Measurements from ENCODE around the gene HSD17B8.

Gene HSD17B8

GRCh38 chr6:33171880-33172687, 32.4 kb upstream of the HSD17B8 start:
- no peak for ATAC-seq

GRCh38 chr6:33172688-33173534, 31.5 kb upstream of the HSD17B8 start:
- no peak for ATAC-seq

GRCh38 chr6:33173535-33174180, 30.8 kb upstream of the HSD17B8 start:
- no peak for ATAC-seq

GRCh38 chr6:33174784-33175183, 29.7 kb upstream of the HSD17B8 start:
- ATAC-seq = no peak

GRCh38 chr6:33175436-33176069, 28.9 kb upstream of the HSD17B8 start:
- no peak for ATAC-seq

- ATAC-seq = no peak
Measured at GRCh38 chr6:33176906-33177305, 27.5 kb upstream of the HSD17B8 start.

GRCh38 chr6:33177552-33178446, 26.7 kb upstream of the HSD17B8 start:
- no peak for ATAC-seq

GRCh38 chr6:33178755-33179475, 25.5 kb upstream of the HSD17B8 start:
- no peak for ATAC-seq

GRCh38 chr6:33181141-33181540, 23.3 kb upstream of the HSD17B8 start:
- no peak for ATAC-seq

- peak in 1 of 2 donors; percentile 58 for ATAC-seq
Measured at GRCh38 chr6:33183071-33183683, 21.3 kb upstream of the HSD17B8 start.

GRCh38 chr6:33185190-33185589, 19.3 kb upstream of the HSD17B8 start:
- ATAC-seq = no peak

GRCh38 chr6:33185654-33186187, 18.7 kb upstream of the HSD17B8 start:
- no peak for ATAC-seq

- ATAC-seq = no peak
Measured at GRCh38 chr6:33187809-33188208, 16.6 kb upstream of the HSD17B8 start.

GRCh38 chr6:33189164-33189563, 15.3 kb upstream of the HSD17B8 start:
- no peak for ATAC-seq

- ATAC-seq = no peak
Measured at GRCh38 chr6:33189625-33190448, 14.6 kb upstream of the HSD17B8 start.

GRCh38 chr6:33190504-33191107, 13.8 kb upstream of the HSD17B8 start:
- ATAC-seq = no peak

GRCh38 chr6:33191383-33192104, 12.9 kb upstream of the HSD17B8 start:
- ATAC-seq = no peak

GRCh38 chr6:33192105-33192646, 12.3 kb upstream of the HSD17B8 start, which contains the start of gene COL11A2:
Gene COL11A2, minus strand, starts transcription at chr6:33192467. Its CDS starts 227 bp downstream, at chr6:33192240.
- ATAC-seq = peak; percentile 19 to 34

All from activated CD4-positive, CD25-positive, alpha-beta regulatory T cell treated with anti-CD3 and anti-CD28 coated beads, Interleukin-2, amount 50 U/mL, for 24 hours (primary cell).